Keratinocyte (primary cell): ENCODE results near the gene NBEAL2. TPM values are rescaled to one million over a fixed set of nuclear protein-coding genes. Genes with fewer than 3 reads are reported as not detected.

Experiments used
- DNase-seq: peaks from one replicate; pipeline ENCODE4 v3.0.0-alpha.2; 2011; ENCODE audit warnings: low read depth, missing footprints, low spot score
- FAIRE-seq: peaks from 2 replicates; lab custom pipeline; 2011; peaks lifted over from hg19 to GRCh38; lab: Jason Lieb, UNC
- H2AFZ ChIP-seq: 2 replicates; pipeline ENCODE4 v1.6.0; 2012; ENCODE audit warnings: low read length, control low read depth, inconsistent platforms; ENCODE audit not compliant: control insufficient read depth
- H3K27ac ChIP-seq: 2 replicates; pipeline ENCODE4 v1.5.1; 2011; ENCODE audit warnings: low read length; ENCODE audit not compliant: control insufficient read depth, insufficient read depth
- H3K27me3 ChIP-seq: 3 replicates; pipeline ENCODE4 v1.6.0; 2011; ENCODE audit warnings: low read length; ENCODE audit not compliant: control insufficient read depth, insufficient read depth; ENCODE audit errors: extremely low read depth
- H3K36me3 ChIP-seq, 2 experiments: 2 replicates in 1 of 2; 3 replicates in 1 of 2; pipeline ENCODE4 v1.5.1; 2011; ENCODE audit warnings: low read length in 2 of 2, mild to moderate bottlenecking in 1 of 2; ENCODE audit not compliant: control insufficient read depth in 2 of 2, insufficient read depth in 2 of 2; ENCODE audit errors: extremely low read depth in 1 of 2
- H3K4me1 ChIP-seq: 3 replicates; pipeline ENCODE4 v1.5.1; 2011; ENCODE audit warnings: low read length; ENCODE audit not compliant: control insufficient read depth, insufficient read depth; ENCODE audit errors: extremely low read depth
- H3K4me2 ChIP-seq: 3 replicates; pipeline ENCODE4 v1.6.0; 2011; ENCODE audit warnings: low read depth, low read length; ENCODE audit not compliant: control insufficient read depth, insufficient read depth; ENCODE audit errors: extremely low read depth
- H3K4me3 ChIP-seq, 3 experiments: fragments of 200-600 bp in 1 of 3; sonication (generic) in 1 of 3; 2 replicates in 2 of 3; 3 replicates in 1 of 3; pipeline ENCODE4 v1.5.1; 2011 to 2016; ENCODE audit warnings: low read length in 3 of 3, mild to moderate bottlenecking in 3 of 3, control low read depth in 2 of 3, inconsistent platforms in 1 of 3, low read depth in 1 of 3, mixed read lengths in 1 of 3, mixed run types in 1 of 3, moderate library complexity in 1 of 3; ENCODE audit not compliant: control insufficient read depth in 2 of 3, insufficient read depth in 2 of 3; ENCODE audit errors: extremely low read depth in 1 of 3
- H3K79me2 ChIP-seq: 2 replicates; pipeline ENCODE4 v1.6.0; 2012; ENCODE audit warnings: low read length; ENCODE audit not compliant: control insufficient read depth, insufficient read depth
- H3K9ac ChIP-seq: 3 replicates; pipeline ENCODE4 v1.6.0; 2011; ENCODE audit warnings: low read length; ENCODE audit not compliant: control insufficient read depth, insufficient read depth; ENCODE audit errors: extremely low read depth
- H3K9me1 ChIP-seq: 3 replicates; pipeline ENCODE4 v1.6.0; 2011; ENCODE audit warnings: low read length; ENCODE audit not compliant: control insufficient read depth, insufficient read depth; ENCODE audit errors: extremely low read depth
- H3K9me3 ChIP-seq: 2 replicates; pipeline ENCODE4 v1.5.1; 2012; ENCODE audit warnings: low read depth, low read length; ENCODE audit not compliant: control insufficient read depth
- H4K20me1 ChIP-seq: 3 replicates; pipeline ENCODE4 v1.6.0; 2011; ENCODE audit warnings: low read length; ENCODE audit not compliant: control insufficient read depth, insufficient read depth; ENCODE audit errors: extremely low read depth
- CTCF ChIP-seq, 3 experiments: IDR thresholded peaks in 1 of 3; conservative IDR thresholded peaks in 1 of 3; optimal IDR thresholded peaks in 1 of 3; 2 replicates in 2 of 3; 3 replicates in 1 of 3; pipeline versions ENCODE3 to v1.5.1; 2011; ENCODE audit warnings: low read length in 3 of 3, mild to moderate bottlenecking in 3 of 3, moderate library complexity in 2 of 3, control low read depth in 1 of 3, inconsistent platforms in 1 of 3; ENCODE audit not compliant: insufficient read depth in 2 of 3; ENCODE audit errors: extremely low read depth in 1 of 3
- EZH2 ChIP-seq: IDR thresholded peaks from one replicate; pipeline ENCODE4 v1.6.1; 2012; ENCODE audit warnings: inconsistent platforms, mild to moderate bottlenecking, low read length, moderate library complexity
- dilution Hi-C: fragments of 300-500 bp; cut with MboI; formaldehyde crosslinking; loops from one replicate; pipeline ENCODE4 v1.7.0; 2020; ENCODE audit warnings: low sequenced_read_pairs; ENCODE audit not compliant: extremely low pct_ligation_motif_present
- polyA plus RNA-seq, 5 experiments: library from polyadenylated mRNA; depleted of rRNA in 3 of 5; stranded (reverse) in 3 of 5; stranded (forward) in 1 of 5; unstranded in 1 of 5; fragments of >200 nt; gene quantifications; 1 replicate in 1 of 5; 2 replicates in 3 of 5; 3 replicates in 1 of 5; pipeline versions ENCODE4 v1.2.1 to v1.2.3, GENCODE V29; 2011 to 2012; ENCODE audit warnings: missing spikeins in 2 of 5, low read depth in 1 of 5, low replicate concordance in 1 of 5

Gene NBEAL2
- polyA plus RNA-seq, 1 donor (not counting 4 experiments of a cell fraction or from before 2014, with no cell fraction given) = 22.8 TPM

GRCh38 chr3:46991406-46992165 lies 12.1 kb downstream of the NBEAL2 start:
- FAIRE-seq (no peak), DNase-seq (no peak)
- H3K36me3 ChIP-seq = peaks cover 25 to 34% of the 10 kb centered on the region in 2 experiments
- H2AFZ ChIP-seq = no peak overlapping the region
- H4K20me1 ChIP-seq = no peaks in the 10 kb centered on the region
- dilution Hi-C loops = no loop called here
- H3K9me3 ChIP-seq = no peaks in the 10 kb centered on the region
- TF ChIP-seq CTCF (optimal IDR thresholded peaks at IDR 0.05 in 1 of 3, IDR thresholded peaks at IDR 0.05 in 1 of 3, conservative IDR thresholded peaks at IDR 0.05 in 1 of 3; ENCODE audit: extremely low read depth in 1 of 3, insufficient read depth in 2 of 3, low read length in 3 of 3) (no peak), EZH2 (no peak)
- H3K27ac ChIP-seq = no peak overlapping the region
- peaks cover 18% of the 10 kb centered on the region for H3K4me1 ChIP-seq
- no peaks in the 10 kb centered on the region for H3K9me1 ChIP-seq
- no peak overlapping the region for H3K4me3 ChIP-seq
- no peaks in the 10 kb centered on the region for H3K79me2 ChIP-seq
- no peaks in the 10 kb centered on the region for H3K27me3 ChIP-seq
- H3K4me2 ChIP-seq = no peak overlapping the region
- H3K9ac ChIP-seq = no peak overlapping the region

GRCh38 chr3:46992231-46992630 lies 12.8 kb downstream of the NBEAL2 start:
- no peaks in the 10 kb centered on the region for H3K9me1 ChIP-seq
- H3K4me1 ChIP-seq = peaks cover 18% of the 10 kb centered on the region
- H3K36me3 ChIP-seq = peaks cover 25 to 36% of the 10 kb centered on the region in 2 experiments
- TF ChIP-seq CTCF (optimal IDR thresholded peaks at IDR 0.05 in 1 of 3, IDR thresholded peaks at IDR 0.05 in 1 of 3, conservative IDR thresholded peaks at IDR 0.05 in 1 of 3; ENCODE audit: extremely low read depth in 1 of 3, insufficient read depth in 2 of 3, low read length in 3 of 3) = no peak
- no peak for TF ChIP-seq EZH2
- no peaks in the 10 kb centered on the region for H3K27me3 ChIP-seq
- dilution Hi-C loops = no loop called here
- H4K20me1 ChIP-seq = no peaks in the 10 kb centered on the region
- no peak overlapping the region for H3K4me2 ChIP-seq
- no peaks in the 10 kb centered on the region for H3K9me3 ChIP-seq
- no peak for DNase-seq
- no peak for FAIRE-seq
- H2AFZ ChIP-seq = no peak overlapping the region
- H3K79me2 ChIP-seq = no peaks in the 10 kb centered on the region
- no peak overlapping the region for H3K27ac ChIP-seq
- H3K9ac ChIP-seq = no peak overlapping the region
- H3K4me3 ChIP-seq = no peak overlapping the region
